Activated CD8-positive, alpha-beta T cell treated with anti-CD3 and anti-CD28 coated beads for 36 hours (primary cell): Measurements from ENCODE around the gene ADIG. TPM values are rescaled to one million over a fixed set of nuclear protein-coding genes. Genes with fewer than 3 reads are reported as not detected.

Experiments used
- ATAC-seq: fragments of 200-7000 bp; cut with Tn5 transposase; one replicate; pipeline ENCODE4 v1.10.0; 2021; ENCODE audit warnings: mild to moderate bottlenecking, moderate library complexity
- CTCF ChIA-PET: fragments of 350-600 bp; sonication (Branson Sonifier 250); formaldehyde crosslinking; loops from one replicate; lab custom pipeline; 2021; ENCODE audit warnings: antibody characterized with exemption; lab: Charles Lee
- POLR2A ChIA-PET: fragments of 350-600 bp; sonication (Branson Sonifier 250); formaldehyde crosslinking; loops from one replicate; lab custom pipeline; 2021; ENCODE audit warnings: antibody characterized with exemption; lab: Charles Lee
- DNase-seq: peaks from one replicate; pipeline ENCODE4 v3.0.0-alpha.2; 2020
- H3K27ac Mint-ChIP-seq: one replicate; pipeline ENCODE4 v1.8.0; 2021; ENCODE audit warnings: mild to moderate bottlenecking, mixed read lengths
- H3K27me3 Mint-ChIP-seq: one replicate; pipeline ENCODE4 v1.8.0; 2021; ENCODE audit warnings: mixed read lengths
- H3K36me3 Mint-ChIP-seq: one replicate; pipeline ENCODE4 v1.8.0; 2021; ENCODE audit warnings: low read depth, mixed read lengths
- H3K4me1 Mint-ChIP-seq: one replicate; pipeline ENCODE4 v1.8.0; 2021; ENCODE audit warnings: low read depth, mixed read lengths
- H3K4me3 Mint-ChIP-seq: one replicate; pipeline ENCODE4 v1.8.0; 2021; ENCODE audit warnings: mild to moderate bottlenecking, moderate library complexity, mixed read lengths
- H3K9me3 Mint-ChIP-seq: one replicate; pipeline ENCODE4 v1.8.0; 2021; ENCODE audit warnings: mixed read lengths
- CTCF ChIP-seq: fragments of 200-600 bp; IDR thresholded peaks from one replicate; pipeline ENCODE4 v1.8.0; 2022; ENCODE audit warnings: antibody characterized with exemption, mild to moderate bottlenecking
- intact Hi-C: fragments of 100-400 bp; cut with micrococcal nuclease; formaldehyde crosslinking; loops from one replicate; pipeline ENCODE4 v1.10.0; 2022
- total RNA-seq, 2 experiments: library from RNA; stranded (reverse); gene quantifications; one replicate each; pipeline ENCODE4 v1.2.3, GENCODE V29; 2021

The ADIG gene
- total RNA-seq, 2 experiments from 2014 or later, result not detected

DNA sequence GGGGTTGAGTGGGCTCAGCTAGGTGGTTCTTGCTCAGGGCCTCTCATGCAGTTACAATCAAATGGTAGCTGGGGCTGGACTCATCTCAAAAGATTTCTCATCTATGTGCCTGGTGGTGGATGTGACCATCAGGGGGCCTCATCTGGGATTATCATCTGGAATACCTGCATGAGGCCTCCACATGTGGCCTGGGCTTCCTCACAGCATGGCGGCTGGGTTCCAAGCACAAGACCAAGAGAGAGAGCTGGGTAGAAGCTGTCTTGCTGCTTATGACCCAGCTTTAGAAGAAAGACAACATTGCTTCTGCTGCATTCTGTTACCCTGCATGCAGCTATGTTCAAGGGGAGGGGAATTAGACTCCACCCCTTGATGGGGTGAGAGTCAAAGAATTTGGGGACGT is 43.1 kb downstream of the ADIG start:
- peaks cover 5% of the 10 kb centered on the region for H3K27me3 Mint-ChIP-seq
- POLR2A ChIA-PET, result no interaction called here
- no peaks in the 10 kb centered on the region for H3K4me1 Mint-ChIP-seq
- ATAC-seq (no peak), DNase-seq (no peak)
- H3K4me3 Mint-ChIP-seq, result no peak overlapping the region
- H3K36me3 Mint-ChIP-seq, result no peaks in the 10 kb centered on the region
- no peaks in the 10 kb centered on the region for H3K9me3 Mint-ChIP-seq
- intact Hi-C loops, result no loop called here
- no peak for TF ChIP-seq CTCF
- CTCF ChIA-PET, result interaction anchor here (2.2 kb wide), 1 partner anchor 10 kb away, joined by 13 read pairs; no protein-coding TSS in a partner anchor
- H3K27ac Mint-ChIP-seq, result no peak overlapping the region

GRCh38 chr20:38625896-38626295 is 44.9 kb downstream of the ADIG start:
- no peaks in the 10 kb centered on the region for H3K9me3 Mint-ChIP-seq
- POLR2A ChIA-PET, result no interaction called here

GRCh38 chr20:38626921-38627659 is 46.1 kb downstream of the ADIG start:
- intact Hi-C loops, result no loop called here
- no peak for TF ChIP-seq CTCF
- no peaks in the 10 kb centered on the region for H3K27me3 Mint-ChIP-seq

More at GRCh38 chr20:38625896-38626295, 44.9 kb downstream of the ADIG start:
- Mint-ChIP-seq H3K27ac (no peak overlapping the region), H3K4me3 (no peak overlapping the region), H3K36me3 (no peaks in the 10 kb centered on the region), H3K4me1 (peaks cover 3% of the 10 kb centered on the region), H3K27me3 (peaks cover 2% of the 10 kb centered on the region)
- CTCF ChIA-PET, result no interaction called here
- ATAC-seq, result no peak
- intact Hi-C loops, result no loop called here
- TF ChIP-seq CTCF, result no peak
- DNase-seq, result no peak

DNA sequence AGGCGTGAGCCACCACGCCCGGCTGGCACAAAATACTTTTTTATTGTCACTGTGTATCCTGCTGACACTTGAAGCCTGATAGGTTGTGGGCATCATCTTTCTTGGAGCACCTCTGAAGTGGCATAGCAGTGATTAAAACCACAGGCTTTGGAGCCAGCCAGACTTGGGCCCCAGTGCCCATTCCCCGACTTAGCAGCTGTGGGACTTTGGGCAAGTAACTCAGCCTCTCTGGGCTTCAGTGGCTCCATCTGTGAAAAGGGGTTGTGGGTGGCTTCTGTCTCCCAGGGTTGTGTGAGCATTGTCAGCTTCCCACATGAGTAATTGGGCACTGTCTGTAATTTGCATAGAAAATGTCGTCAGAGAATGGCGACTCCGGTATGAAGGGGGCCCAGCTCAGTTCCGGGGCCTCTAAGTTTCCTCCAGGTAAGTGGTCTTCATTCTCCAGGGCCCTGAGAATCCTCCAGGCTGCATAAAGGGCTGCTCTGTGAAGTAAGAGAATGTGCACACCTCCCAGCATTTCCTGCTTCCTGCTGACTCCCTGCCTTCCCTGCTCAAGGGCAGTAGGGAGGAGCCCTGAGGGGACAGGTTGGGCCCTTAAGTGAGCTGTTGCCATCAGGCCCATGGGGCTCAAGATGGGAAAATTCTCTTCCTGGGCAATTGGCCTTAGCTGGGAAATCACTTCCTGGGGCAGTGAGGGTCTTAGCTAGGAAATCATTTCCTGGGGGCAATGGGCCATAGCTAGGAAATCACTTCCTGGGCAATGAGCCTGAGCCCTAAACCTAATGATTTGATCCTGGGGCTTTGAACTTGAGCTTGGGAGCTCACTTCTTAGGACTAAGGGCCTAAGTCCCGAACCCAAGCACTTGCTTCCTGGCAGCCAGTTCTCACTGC is 47.8 kb downstream of the ADIG start:
- no peak for TF ChIP-seq CTCF
- POLR2A ChIA-PET, result no interaction called here
- Mint-ChIP-seq H3K27ac (no peak overlapping the region), H3K9me3 (no peaks in the 10 kb centered on the region), H3K4me3 (no peak overlapping the region), H3K4me1 (peaks cover 8% of the 10 kb centered on the region), H3K36me3 (no peaks in the 10 kb centered on the region), H3K27me3 (peaks cover under 1% of the 10 kb centered on the region)
- intact Hi-C loops, result no loop called here
- DNase-seq (no peak), ATAC-seq (no peak)
- CTCF ChIA-PET, result interaction anchor here (0.9 kb wide), 1 partner anchor 17 kb away, joined by 3 read pairs; no protein-coding TSS in a partner anchor

More at GRCh38 chr20:38626921-38627659, 46.1 kb downstream of the ADIG start:
- Mint-ChIP-seq H3K36me3 (no peaks in the 10 kb centered on the region), H3K9me3 (no peaks in the 10 kb centered on the region), H3K27ac (no peak overlapping the region), H3K4me3 (no peak overlapping the region), H3K4me1 (peaks cover 8% of the 10 kb centered on the region)
- DNase-seq (no peak), ATAC-seq (no peak)
- POLR2A ChIA-PET, result interaction anchor here (0.9 kb wide), 1 partner anchor 193 kb away, joined by 3 read pairs; no protein-coding TSS in a partner anchor
- CTCF ChIA-PET, result no interaction called here
